Measurements from ENCODE around the gene ZNF385B. TPM values are rescaled to one million over a fixed set of nuclear protein-coding genes. Genes with fewer than 3 reads are reported as not detected.

ZNF385B gene
- polyA plus RNA-seq, 1 donor (not counting 4 experiments of a cell fraction or from before 2014, with no cell fraction given), result 0.17 TPM

GRCh38 chr2:179768765-179769164 is 92.6 kb downstream of the ZNF385B start:
- no peak overlapping the region for H3K27ac ChIP-seq (ENCODE audit: control insufficient read depth, insufficient read depth, low read length)
- TF ChIP-seq CTCF (optimal IDR thresholded peaks at IDR 0.05 in 1 of 3, IDR thresholded peaks at IDR 0.05 in 1 of 3, conservative IDR thresholded peaks at IDR 0.05 in 1 of 3; ENCODE audit: extremely low read depth in 1 of 3, insufficient read depth in 2 of 3, low read length in 3 of 3) (no peak), EZH2 (IDR thresholded peaks at IDR 0.05; ENCODE audit: low read length) (no peak)
- FAIRE-seq (no peak), DNase-seq (ENCODE audit: low read depth, low spot score) (no peak)
- H3K9me3 ChIP-seq (ENCODE audit: control insufficient read depth, low read depth, low read length), result no peaks in the 10 kb centered on the region
- H3K9me1 ChIP-seq (ENCODE audit: control insufficient read depth, extremely low read depth, insufficient read depth, low read length), result no peaks in the 10 kb centered on the region
- no peaks in the 10 kb centered on the region for H3K27me3 ChIP-seq (ENCODE audit: control insufficient read depth, extremely low read depth, insufficient read depth, low read length)
- H3K4me3 ChIP-seq (ENCODE audit: control insufficient read depth in 2 of 3, extremely low read depth in 1 of 3, insufficient read depth in 2 of 3, low read depth in 1 of 3, low read length in 3 of 3), result no peak overlapping the region
- H3K4me2 ChIP-seq (ENCODE audit: control insufficient read depth, extremely low read depth, insufficient read depth, low read depth, low read length), result no peak overlapping the region
- H3K79me2 ChIP-seq (ENCODE audit: control insufficient read depth, insufficient read depth, low read length), result no peaks in the 10 kb centered on the region
- H3K36me3 ChIP-seq (ENCODE audit: control insufficient read depth in 2 of 2, extremely low read depth in 1 of 2, insufficient read depth in 2 of 2, low read length in 2 of 2), result no peaks in the 10 kb centered on the region
- H2AFZ ChIP-seq (ENCODE audit: control insufficient read depth, low read length), result no peak overlapping the region
- no peaks in the 10 kb centered on the region for H4K20me1 ChIP-seq (ENCODE audit: control insufficient read depth, extremely low read depth, insufficient read depth, low read length)
- peaks cover 7% of the 10 kb centered on the region for H3K4me1 ChIP-seq (ENCODE audit: control insufficient read depth, extremely low read depth, insufficient read depth, low read length)
- dilution Hi-C loops (cut with MboI; ENCODE audit: extremely low pct_ligation_motif_present, low sequenced_read_pairs), result no loop called here
- no peak overlapping the region for H3K9ac ChIP-seq (ENCODE audit: control insufficient read depth, extremely low read depth, insufficient read depth, low read length)

- no peaks in the 10 kb centered on the region for H3K79me2 ChIP-seq (ENCODE audit: control insufficient read depth, insufficient read depth, low read length)
- no peak overlapping the region for H2AFZ ChIP-seq (ENCODE audit: control insufficient read depth, low read length)
- no peaks in the 10 kb centered on the region for H3K9me3 ChIP-seq (ENCODE audit: control insufficient read depth, low read depth, low read length)
- H3K36me3 ChIP-seq (ENCODE audit: control insufficient read depth in 2 of 2, extremely low read depth in 1 of 2, insufficient read depth in 2 of 2, low read length in 2 of 2), result no peaks in the 10 kb centered on the region
- FAIRE-seq (no peak), DNase-seq (ENCODE audit: low read depth, low spot score) (no peak)
- H3K27ac ChIP-seq (ENCODE audit: control insufficient read depth, insufficient read depth, low read length), result no peak overlapping the region
- dilution Hi-C loops (cut with MboI; ENCODE audit: extremely low pct_ligation_motif_present, low sequenced_read_pairs), result no loop called here
- H3K9ac ChIP-seq (ENCODE audit: control insufficient read depth, extremely low read depth, insufficient read depth, low read length), result no peak overlapping the region
- no peaks in the 10 kb centered on the region for H4K20me1 ChIP-seq (ENCODE audit: control insufficient read depth, extremely low read depth, insufficient read depth, low read length)
- H3K4me3 ChIP-seq (ENCODE audit: control insufficient read depth in 2 of 3, extremely low read depth in 1 of 3, insufficient read depth in 2 of 3, low read depth in 1 of 3, low read length in 3 of 3), result no peak overlapping the region
- no peaks in the 10 kb centered on the region for H3K27me3 ChIP-seq (ENCODE audit: control insufficient read depth, extremely low read depth, insufficient read depth, low read length)
- no peaks in the 10 kb centered on the region for H3K9me1 ChIP-seq (ENCODE audit: control insufficient read depth, extremely low read depth, insufficient read depth, low read length)
- TF ChIP-seq CTCF (optimal IDR thresholded peaks at IDR 0.05 in 1 of 3, IDR thresholded peaks at IDR 0.05 in 1 of 3, conservative IDR thresholded peaks at IDR 0.05 in 1 of 3; ENCODE audit: extremely low read depth in 1 of 3, insufficient read depth in 2 of 3, low read length in 3 of 3), result no peak
- TF ChIP-seq EZH2 (IDR thresholded peaks at IDR 0.05; ENCODE audit: low read length), result no peak
- no peaks in the 10 kb centered on the region for H3K4me1 ChIP-seq (ENCODE audit: control insufficient read depth, extremely low read depth, insufficient read depth, low read length)
- H3K4me2 ChIP-seq (ENCODE audit: control insufficient read depth, extremely low read depth, insufficient read depth, low read depth, low read length), result no peak overlapping the region
These were observed 95.7 kb downstream of the ZNF385B start for GRCh38 chr2:179765666-179766065.
